Measurements from ENCODE around the gene TERB2.
"Not testable (repeated sequence)": the region's sequence is repeated elsewhere in the genome, so short reads cannot be mapped to it uniquely, and the experiment has no call there.

TERB2 gene

DNA sequence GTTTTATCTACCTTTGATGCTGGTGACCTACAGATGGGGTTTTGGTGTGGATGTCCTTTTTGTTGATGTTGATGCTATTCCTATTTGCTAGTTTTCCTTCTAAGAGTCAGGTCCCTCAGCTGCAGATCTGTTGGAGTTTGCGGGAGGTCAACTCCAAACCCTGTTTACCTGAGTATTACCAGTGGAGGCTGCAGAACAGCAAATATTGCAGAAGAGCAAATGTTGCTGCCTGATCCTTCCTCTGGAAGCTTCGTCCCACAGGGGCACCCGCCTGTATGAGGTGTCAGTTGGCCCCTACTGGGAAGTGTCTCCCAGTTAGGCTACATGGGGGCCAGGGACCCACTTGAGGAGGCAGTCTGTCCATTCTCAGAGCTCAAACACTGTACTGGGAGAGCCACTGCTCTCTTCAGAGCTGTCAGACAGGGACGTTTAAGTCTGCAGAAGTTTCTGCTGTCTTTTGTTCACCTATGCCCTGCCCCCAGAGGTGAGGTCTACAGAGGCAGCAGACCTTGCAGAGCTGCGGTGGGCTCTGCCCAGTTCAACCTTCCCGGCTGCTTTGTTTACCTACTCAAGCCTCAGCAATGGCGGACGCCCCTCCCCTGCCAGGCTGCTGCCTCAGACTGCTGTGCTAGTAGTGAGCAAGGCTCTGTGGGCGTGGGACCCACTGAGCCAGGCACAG, 63.9 kb downstream of the TERB2 start:
- H3K36me3 ChIP-seq (ENCODE audit: control insufficient read depth in 2 of 2, insufficient read depth in 1 of 2, low read length in 2 of 2); POLR2A ChIA-PET; CTCF ChIA-PET; H3K27ac ChIP-seq (ENCODE audit: extremely low read depth, low read depth, low read length); H3K9me3 ChIP-seq (ENCODE audit: control insufficient read depth, insufficient read depth, low read depth, low read length); H3K4me1 ChIP-seq (ENCODE audit: control insufficient read depth, insufficient read depth, low read length); H3K4me3 ChIP-seq (ENCODE audit: low read depth, low read length): not testable (repeated sequence)

DNA sequence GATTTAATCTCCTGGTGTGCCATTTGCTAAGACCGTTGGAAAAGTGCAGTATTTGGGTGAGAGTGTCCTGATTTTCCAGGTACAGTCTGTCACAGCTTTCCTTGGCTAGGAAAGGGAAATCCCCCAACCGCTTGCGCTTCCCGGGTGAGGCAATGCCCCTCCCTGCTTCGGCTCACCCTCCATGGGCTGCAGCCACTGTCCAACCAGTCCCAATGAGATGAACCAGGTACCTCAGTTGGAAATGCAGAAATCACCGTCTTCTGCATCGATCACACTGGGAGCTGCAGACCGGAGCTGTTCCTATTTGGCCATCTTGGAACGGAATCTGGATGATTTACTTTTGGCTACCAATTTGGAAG, 64.4 kb downstream of the TERB2 start:
- CTCF ChIA-PET; H3K4me3 ChIP-seq (ENCODE audit: low read depth, low read length); H3K36me3 ChIP-seq (ENCODE audit: control insufficient read depth in 2 of 2, insufficient read depth in 1 of 2, low read length in 2 of 2); H3K4me1 ChIP-seq (ENCODE audit: control insufficient read depth, insufficient read depth, low read length); POLR2A ChIA-PET; H3K27ac ChIP-seq (ENCODE audit: extremely low read depth, low read depth, low read length); H3K9me3 ChIP-seq (ENCODE audit: control insufficient read depth, insufficient read depth, low read depth, low read length): not testable (repeated sequence)

DNA sequence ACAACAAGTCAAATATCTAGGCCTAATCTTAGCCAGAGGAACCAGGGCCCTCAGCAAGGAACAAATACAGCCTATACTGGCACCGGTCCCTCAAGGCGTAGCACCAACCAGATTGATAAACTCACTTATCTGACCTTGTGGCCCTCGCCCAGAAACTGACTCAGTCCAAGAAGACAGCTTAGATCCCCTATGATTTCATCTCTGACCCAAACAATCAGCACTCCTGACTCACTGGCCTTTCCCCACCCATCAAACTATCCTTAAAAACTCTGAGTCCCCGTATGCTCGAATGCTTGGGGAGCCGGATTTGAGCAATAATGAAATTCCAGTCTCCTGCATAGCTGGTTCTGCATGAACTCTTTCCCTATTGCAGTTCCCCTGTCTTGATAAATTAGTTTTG, 64.9 kb downstream of the TERB2 start:
- TF ChIP-seq, protein P1, sequence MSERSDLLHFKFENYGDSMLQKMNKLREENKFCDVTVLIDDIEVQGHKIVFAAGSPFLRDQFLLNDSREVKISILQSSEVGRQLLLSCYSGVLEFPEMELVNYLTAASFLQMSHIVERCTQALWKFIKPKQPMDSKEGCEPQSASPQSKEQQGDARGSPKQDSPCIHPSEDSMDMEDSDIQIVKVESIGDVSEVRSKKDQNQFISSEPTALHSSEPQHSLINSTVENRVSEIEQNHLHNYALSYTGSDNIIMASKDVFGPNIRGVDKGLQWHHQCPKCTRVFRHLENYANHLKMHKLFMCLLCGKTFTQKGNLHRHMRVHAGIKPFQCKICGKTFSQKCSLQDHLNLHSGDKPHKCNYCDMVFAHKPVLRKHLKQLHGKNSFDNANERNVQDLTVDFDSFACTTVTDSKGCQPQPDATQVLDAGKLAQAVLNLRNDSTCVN (tag by site-specific recombination; optimal IDR thresholded peaks at IDR 0.05): no peak
- TF ChIP-seq ZNF169 (tag by site-specific recombination; IDR thresholded peaks at IDR 0.05) (no peak), ZNF529 (tag by site-specific recombination; IDR thresholded peaks at IDR 0.05; ENCODE audit: insufficient replicate concordance) (no peak), ZNF654 (tag by site-specific recombination; IDR thresholded peaks at IDR 0.05; ENCODE audit: low read depth) (no peak), ZSCAN30 (tag by site-specific recombination; IDR thresholded peaks at IDR 0.05) (no peak), ZNF514 (tag by site-specific recombination; IDR thresholded peaks at IDR 0.05) (no peak), ZIC2 (tag by site-specific recombination; IDR thresholded peaks at IDR 0.05) (no peak), KLF16 (tag by site-specific recombination; IDR thresholded peaks at IDR 0.05) (no peak), ZBTB1 (tag by site-specific recombination; IDR thresholded peaks at IDR 0.05) (no peak), ZNF37A (tag by site-specific recombination; IDR thresholded peaks at IDR 0.05) (no peak), ZNF366 (tag by site-specific recombination; conservative IDR thresholded peaks at IDR 0.05) (no peak), ZNF555 (tag by site-specific recombination; conservative IDR thresholded peaks at IDR 0.05) (no peak), ZNF248 (tag by site-specific recombination; IDR thresholded peaks at IDR 0.05) (no peak), ZNF558 (tag by site-specific recombination; IDR thresholded peaks at IDR 0.05) (no peak)
- TF ChIP-seq, protein P2, sequence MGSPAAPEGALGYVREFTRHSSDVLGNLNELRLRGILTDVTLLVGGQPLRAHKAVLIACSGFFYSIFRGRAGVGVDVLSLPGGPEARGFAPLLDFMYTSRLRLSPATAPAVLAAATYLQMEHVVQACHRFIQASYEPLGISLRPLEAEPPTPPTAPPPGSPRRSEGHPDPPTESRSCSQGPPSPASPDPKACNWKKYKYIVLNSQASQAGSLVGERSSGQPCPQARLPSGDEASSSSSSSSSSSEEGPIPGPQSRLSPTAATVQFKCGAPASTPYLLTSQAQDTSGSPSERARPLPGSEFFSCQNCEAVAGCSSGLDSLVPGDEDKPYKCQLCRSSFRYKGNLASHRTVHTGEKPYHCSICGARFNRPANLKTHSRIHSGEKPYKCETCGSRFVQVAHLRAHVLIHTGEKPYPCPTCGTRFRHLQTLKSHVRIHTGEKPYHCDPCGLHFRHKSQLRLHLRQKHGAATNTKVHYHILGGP (tag by site-specific recombination; IDR thresholded peaks at IDR 0.05): no peak
- TF ChIP-seq, protein P3, sequence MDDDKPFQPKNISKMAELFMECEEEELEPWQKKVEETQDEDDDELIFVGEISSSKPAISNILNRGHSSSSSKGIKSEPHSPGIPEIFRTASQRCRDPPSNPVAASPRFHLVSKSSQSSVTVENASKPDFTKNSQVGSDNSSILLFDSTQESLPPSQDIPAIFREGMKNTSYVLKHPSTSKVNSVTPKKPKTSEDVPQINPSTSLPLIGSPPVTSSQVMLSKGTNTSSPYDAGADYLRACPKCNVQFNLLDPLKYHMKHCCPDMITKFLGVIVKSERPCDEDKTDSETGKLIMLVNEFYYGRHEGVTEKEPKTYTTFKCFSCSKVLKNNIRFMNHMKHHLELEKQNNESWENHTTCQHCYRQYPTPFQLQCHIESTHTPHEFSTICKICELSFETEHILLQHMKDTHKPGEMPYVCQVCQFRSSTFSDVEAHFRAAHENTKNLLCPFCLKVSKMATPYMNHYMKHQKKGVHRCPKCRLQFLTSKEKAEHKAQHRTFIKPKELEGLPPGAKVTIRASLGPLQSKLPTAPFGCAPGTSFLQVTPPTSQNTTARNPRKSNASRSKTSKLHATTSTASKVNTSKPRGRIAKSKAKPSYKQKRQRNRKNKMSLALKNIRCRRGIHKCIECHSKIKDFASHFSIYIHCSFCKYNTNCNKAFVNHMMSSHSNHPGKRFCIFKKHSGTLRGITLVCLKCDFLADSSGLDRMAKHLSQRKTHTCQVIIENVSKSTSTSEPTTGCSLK (tag by site-specific recombination; IDR thresholded peaks at IDR 0.05): no peak
- TF ChIP-seq, protein P4, sequence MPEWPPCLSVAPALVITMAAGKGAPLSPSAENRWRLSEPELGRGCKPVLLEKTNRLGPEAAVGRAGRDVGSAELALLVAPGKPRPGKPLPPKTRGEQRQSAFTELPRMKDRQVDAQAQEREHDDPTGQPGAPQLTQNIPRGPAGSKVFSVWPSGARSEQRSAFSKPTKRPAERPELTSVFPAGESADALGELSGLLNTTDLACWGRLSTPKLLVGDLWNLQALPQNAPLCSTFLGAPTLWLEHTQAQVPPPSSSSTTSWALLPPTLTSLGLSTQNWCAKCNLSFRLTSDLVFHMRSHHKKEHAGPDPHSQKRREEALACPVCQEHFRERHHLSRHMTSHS (tag by site-specific recombination; IDR thresholded peaks at IDR 0.05): no peak
- TF ChIP-seq, protein P5, sequence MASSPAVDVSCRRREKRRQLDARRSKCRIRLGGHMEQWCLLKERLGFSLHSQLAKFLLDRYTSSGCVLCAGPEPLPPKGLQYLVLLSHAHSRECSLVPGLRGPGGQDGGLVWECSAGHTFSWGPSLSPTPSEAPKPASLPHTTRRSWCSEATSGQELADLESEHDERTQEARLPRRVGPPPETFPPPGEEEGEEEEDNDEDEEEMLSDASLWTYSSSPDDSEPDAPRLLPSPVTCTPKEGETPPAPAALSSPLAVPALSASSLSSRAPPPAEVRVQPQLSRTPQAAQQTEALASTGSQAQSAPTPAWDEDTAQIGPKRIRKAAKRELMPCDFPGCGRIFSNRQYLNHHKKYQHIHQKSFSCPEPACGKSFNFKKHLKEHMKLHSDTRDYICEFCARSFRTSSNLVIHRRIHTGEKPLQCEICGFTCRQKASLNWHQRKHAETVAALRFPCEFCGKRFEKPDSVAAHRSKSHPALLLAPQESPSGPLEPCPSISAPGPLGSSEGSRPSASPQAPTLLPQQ (tag by site-specific recombination; IDR thresholded peaks at IDR 0.05): no peak
- H3K4me1 ChIP-seq (ENCODE audit: control insufficient read depth, insufficient read depth, low read length): peaks cover 2% of the 10 kb centered on the region; the same call in 1 of the 2 replicates
- ChIA-PET POLR2A (no interaction called here), CTCF (interaction anchor here (0.6 kb wide), 1 partner anchor 92 kb away, joined by 3 read pairs; no protein-coding TSS in a partner anchor)
- H3K36me3 ChIP-seq (ENCODE audit: control insufficient read depth in 2 of 2, insufficient read depth in 1 of 2, low read length in 2 of 2): no peaks in the 10 kb centered on the region
- no peak overlapping the region for H3K4me3 ChIP-seq (ENCODE audit: low read depth, low read length)
- H3K9me3 ChIP-seq (ENCODE audit: control insufficient read depth, insufficient read depth, low read depth, low read length): no peaks in the 10 kb centered on the region
- H3K27ac ChIP-seq (ENCODE audit: extremely low read depth, low read depth, low read length): no peak overlapping the region

All from HEK293 (cell line).